Anterior cingulate cortex (tissue), 58 donors: ENCODE data around the gene POU4F1.

Experiments
- DNase-seq, 58 donors: peaks; one replicate each; lab custom pipeline; 2025; lab: John Stamatoyannopoulos, UW

The POU4F1 gene

GRCh38 chr13:78593652-78594455, 9.5 kb downstream of the POU4F1 start:
- no peak for DNase-seq

- DNase-seq: no peak
Observed at GRCh38 chr13:78593129-78593528, 10.2 kb downstream of the POU4F1 start.

DNA sequence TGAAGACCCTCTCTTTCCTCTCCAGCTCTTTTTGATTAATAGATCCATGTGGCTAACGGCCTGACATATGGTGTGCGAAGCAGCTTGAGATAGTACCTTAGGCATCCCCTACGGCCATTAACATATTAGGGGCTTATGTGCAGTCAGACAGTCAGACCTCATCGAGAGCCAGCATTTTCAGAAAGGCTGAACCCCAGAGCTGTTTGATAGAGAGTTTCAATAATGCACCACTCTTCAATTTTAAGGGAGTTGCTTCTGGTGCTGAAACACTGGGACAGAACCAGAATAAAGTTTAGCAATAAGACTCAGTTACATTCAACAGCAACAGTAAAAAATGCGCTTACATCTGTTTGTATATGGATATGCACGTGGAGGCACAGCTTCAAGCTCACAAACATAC, 10.8 kb downstream of the POU4F1 start:
- no peak for DNase-seq

DNA sequence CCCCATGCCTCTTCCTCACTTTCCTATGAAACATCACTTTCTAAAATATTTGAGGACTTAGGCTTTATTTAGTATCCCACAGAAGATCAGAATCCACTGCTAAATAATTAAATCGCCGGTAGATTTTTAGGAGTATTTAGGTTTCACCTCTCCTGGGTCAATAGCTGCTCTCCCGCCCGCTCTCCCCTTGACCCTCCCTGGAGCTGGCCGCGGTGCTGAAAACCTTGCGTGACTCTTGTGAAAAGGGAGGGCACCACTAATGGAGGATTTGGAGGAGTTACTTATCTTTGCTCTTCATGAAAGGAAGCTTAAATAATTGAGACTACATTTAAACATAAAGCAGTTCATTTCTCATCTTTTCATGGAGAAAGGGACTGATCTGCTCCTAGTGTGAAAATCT, 14.1 kb downstream of the POU4F1 start:
- DNase-seq: no peak

- DNase-seq: no peak
Observed at GRCh38 chr13:78587395-78587794, 16.0 kb downstream of the POU4F1 start.

GRCh38 chr13:78586706-78587105, 16.6 kb downstream of the POU4F1 start:
- DNase-seq: no peak

GRCh38 chr13:78576261-78576660, 27.1 kb downstream of the POU4F1 start:
- DNase-seq: no peak

DNA sequence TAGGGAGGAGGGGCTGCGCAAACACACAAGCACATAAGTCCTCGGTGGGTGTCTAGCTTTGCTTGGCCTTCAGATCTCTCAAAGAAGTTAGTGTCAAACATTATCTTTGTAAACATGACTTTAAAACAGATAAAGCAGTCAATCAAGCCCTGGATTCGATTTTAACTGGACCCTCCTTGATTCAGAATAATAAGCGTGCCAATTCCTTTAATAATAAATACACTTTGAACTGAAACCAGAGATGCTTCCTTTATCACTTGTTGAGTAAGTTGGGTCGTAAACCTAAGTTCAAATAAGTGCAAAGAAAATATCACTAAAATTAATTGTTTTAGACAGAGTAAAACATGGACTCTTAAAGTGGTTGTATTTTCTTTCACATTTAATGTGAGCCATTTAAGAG, 30.9 kb downstream of the POU4F1 start:
- DNase-seq: no peak

GRCh38 chr13:78569029-78569428, 34.3 kb downstream of the POU4F1 start:
- no peak for DNase-seq

GRCh38 chr13:78566631-78567030, 36.7 kb downstream of the POU4F1 start:
- DNase-seq: no peak

DNA sequence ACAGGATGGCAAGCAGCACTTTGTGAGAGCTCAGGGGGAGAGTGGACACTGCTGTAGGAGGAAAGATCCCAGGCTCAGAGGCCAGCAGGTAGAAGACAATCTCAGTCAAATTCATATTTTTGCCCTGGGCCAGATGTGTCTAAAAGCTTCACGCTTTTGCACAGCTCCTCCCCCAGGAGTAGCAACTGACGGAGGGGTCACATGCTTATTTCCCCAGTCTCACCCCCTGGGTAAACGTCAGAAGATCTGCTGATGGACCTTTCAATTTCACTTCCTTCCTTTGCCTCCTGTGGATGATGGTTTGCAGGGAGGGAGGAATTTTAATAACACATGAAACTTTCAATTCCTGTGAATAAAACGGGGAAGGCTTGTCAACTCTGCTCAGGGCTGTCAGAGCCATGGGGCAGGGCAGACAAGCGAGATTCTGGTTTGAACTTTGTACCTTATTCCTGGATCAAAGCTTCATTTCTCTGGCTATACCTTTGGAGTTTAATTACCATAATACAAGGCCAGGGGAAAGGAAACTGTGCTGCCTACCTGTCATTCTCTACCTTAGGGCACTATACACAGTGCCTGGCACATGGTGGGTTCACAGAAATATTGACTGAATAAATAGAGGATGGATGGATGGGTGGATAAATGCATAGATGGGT, 41.0 kb downstream of the POU4F1 start:
- DNase-seq: no peak
